SH-SY5Y (cell line): ENCODE data around the gene TSPAN4.

Experiments
- GATA2 ChIP-seq: IDR thresholded peaks from 2 replicates; pipeline ENCODE4 v1.6.1; 2011; ENCODE audit warnings: mild to moderate bottlenecking, low read depth, low read length
- GATA3 ChIP-seq: IDR thresholded peaks from 2 replicates; pipeline ENCODE4 v1.6.1; 2011; ENCODE audit warnings: low read depth, mild to moderate bottlenecking, low read length, moderate library complexity

DNA sequence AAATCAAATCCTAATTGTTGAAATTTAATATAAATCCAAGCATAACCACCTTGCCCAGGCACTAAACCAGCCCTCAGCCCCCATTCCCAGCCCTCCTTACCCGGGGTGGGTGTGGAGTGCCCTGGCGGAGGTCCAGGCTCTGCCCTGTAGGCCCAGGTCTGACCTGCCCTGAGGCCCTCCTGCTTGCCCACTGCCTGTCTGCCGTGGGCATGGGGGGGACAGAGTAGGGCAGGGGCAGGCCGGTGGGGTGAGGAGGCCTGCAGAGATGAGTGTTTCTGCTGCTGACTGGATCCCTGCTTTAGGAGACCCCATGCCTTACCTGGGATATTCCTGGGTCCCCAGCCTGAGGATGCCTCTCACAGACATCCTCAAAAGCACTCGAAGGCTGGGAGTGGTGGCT is 71.6 kb downstream of the TSPAN4 start:
- TF ChIP-seq GATA3 (no peak), GATA2 (no peak)
